K562 (cell line): Measurements from ENCODE around the gene RFNG.

ENCODE experiments used
- ATF7 ChIP-seq: fragments of 450-650 bp; IDR thresholded peaks from 2 replicates; pipeline ENCODE4 v1.7.1; 2014; ENCODE audit warnings: mild to moderate bottlenecking, moderate library complexity
- CEBPB ChIP-seq: fragments of 450-650 bp; IDR thresholded peaks from 2 replicates; pipeline ENCODE4 v1.6.1; 2016; ENCODE audit warnings: missing genetic modification characterization, missing compliant biosample characterization
- EZH2 ChIP-seq: IDR thresholded peaks from 2 replicates; pipeline ENCODE4 v1.6.1; 2012; ENCODE audit warnings: low read depth, mild to moderate bottlenecking, inconsistent platforms, low read length, borderline replicate concordance
- NR2C2 ChIP-seq, 2 experiments: fragments of 200-800 bp in 1 of 2; sonication (Bioruptor generic) in 1 of 2; sonication (generic) in 1 of 2; formaldehyde crosslinking in 1 of 2; IDR thresholded peaks; 2 replicates each; pipeline versions ENCODE4 v1.6.1 to v1.8.0; 2016 to 2022; ENCODE audit warnings: mild to moderate bottlenecking in 1 of 2, missing compliant biosample characterization in 1 of 2, missing genetic modification characterization in 1 of 2, missing genetic modification reagents in 1 of 2
- POLR2A ChIP-seq: fragments of 450-650 bp; conservative IDR thresholded peaks from 2 replicates; pipeline ENCODE4 v1.6.1; 2016
- ZNF146 ChIP-seq: IDR thresholded peaks from one replicate; pipeline ENCODE4 v1.6.1; 2018; ENCODE audit warnings: missing compliant biosample characterization; ENCODE audit not compliant: unreplicated experiment
- TF ChIP-seq, protein P1 (sequence below): fragments of 450-650 bp; IDR thresholded peaks from one replicate; pipeline ENCODE4 v1.6.1; 2018; ENCODE audit warnings: mild to moderate bottlenecking, moderate library complexity; ENCODE audit not compliant: partially characterized antibody
- TF ChIP-seq, protein P2 (sequence below): sonication (generic); formaldehyde crosslinking; IDR thresholded peaks from 2 replicates; pipeline ENCODE4 v1.8.1; 2022; ENCODE audit warnings: missing genetic modification reagents
- TF ChIP-seq, protein P3 (sequence below): fragments of 450-650 bp; formaldehyde crosslinking; IDR thresholded peaks from 2 replicates; pipeline ENCODE4 v1.4.0; 2022; ENCODE audit warnings: missing genetic modification characterization
- TF ChIP-seq, protein P4 (sequence below): fragments of 250-450 bp; sonication (Bioruptor Pico); IDR thresholded peaks from 2 replicates; pipeline ENCODE4 v1.5.0; 2021; ENCODE audit warnings: mild to moderate bottlenecking, moderate library complexity
- TF ChIP-seq, protein P5 (sequence below), 3 experiments: IDR thresholded peaks in 2 of 3; conservative IDR thresholded peaks in 1 of 3; 2 replicates each; pipeline ENCODE4 v1.5.1; 2011 to 2012; ENCODE audit warnings: low read length in 3 of 3, mild to moderate bottlenecking in 3 of 3, control low read depth in 2 of 3, improper control_type of control experiment in 1 of 3, inconsistent platforms in 1 of 3, low read depth in 1 of 3, mixed read lengths in 1 of 3, moderate library complexity in 1 of 3; ENCODE audit not compliant: insufficient read depth in 2 of 3
- TF ChIP-seq, protein P6 (sequence below): fragments of 250-450 bp; sonication (Bioruptor Pico); IDR thresholded peaks from 2 replicates; pipeline ENCODE4 v1.5.0; 2020; ENCODE audit warnings: mild to moderate bottlenecking, borderline replicate concordance

DNA sequence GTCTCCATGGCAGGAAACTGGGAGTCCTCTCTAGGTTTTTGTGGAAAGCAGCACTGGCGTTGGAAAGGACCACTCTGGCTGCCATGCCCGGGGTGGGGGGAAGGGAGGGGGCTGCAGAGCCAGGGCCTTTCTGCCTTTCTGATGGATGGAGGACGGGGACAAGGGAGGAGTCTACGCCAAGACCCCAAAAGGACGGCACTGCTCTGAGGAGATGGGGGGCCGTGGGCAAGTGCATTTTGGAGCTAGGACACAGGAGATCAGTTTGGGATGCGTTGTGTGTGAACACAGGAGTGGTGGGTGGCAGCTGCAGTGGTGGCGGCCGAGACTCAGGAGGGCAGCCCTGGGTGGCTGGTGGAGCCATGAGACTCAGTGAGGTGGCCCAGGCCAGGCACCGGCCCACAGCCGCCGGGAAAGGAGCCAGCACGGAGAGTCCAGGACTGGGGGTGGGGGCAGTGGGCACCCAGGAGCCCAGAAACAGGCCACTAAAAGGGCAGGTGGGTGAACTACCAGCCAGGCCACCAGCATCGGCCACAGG lies 31.0 kb downstream of the RFNG start:
- TF ChIP-seq ZNF146 (CRISPR knock-in tag) (no peak), NR2C2 (CRISPR knock-in tag; IDR thresholded peaks at IDR 0.05) (no peak), NR2C2 (tag; IDR thresholded peaks at IDR 0.05) (no peak), EZH2 (no peak), ATF7 (no peak), POLR2A (no peak), CEBPB (no peak)
- TF ChIP-seq, protein P1, sequence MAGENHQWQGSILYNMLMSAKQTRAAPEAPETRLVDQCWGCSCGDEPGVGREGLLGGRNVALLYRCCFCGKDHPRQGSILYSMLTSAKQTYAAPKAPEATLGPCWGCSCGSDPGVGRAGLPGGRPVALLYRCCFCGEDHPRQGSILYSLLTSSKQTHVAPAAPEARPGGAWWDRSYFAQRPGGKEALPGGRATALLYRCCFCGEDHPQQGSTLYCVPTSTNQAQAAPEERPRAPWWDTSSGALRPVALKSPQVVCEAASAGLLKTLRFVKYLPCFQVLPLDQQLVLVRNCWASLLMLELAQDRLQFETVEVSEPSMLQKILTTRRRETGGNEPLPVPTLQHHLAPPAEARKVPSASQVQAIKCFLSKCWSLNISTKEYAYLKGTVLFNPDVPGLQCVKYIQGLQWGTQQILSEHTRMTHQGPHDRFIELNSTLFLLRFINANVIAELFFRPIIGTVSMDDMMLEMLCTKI: no peak
- TF ChIP-seq, protein P2, sequence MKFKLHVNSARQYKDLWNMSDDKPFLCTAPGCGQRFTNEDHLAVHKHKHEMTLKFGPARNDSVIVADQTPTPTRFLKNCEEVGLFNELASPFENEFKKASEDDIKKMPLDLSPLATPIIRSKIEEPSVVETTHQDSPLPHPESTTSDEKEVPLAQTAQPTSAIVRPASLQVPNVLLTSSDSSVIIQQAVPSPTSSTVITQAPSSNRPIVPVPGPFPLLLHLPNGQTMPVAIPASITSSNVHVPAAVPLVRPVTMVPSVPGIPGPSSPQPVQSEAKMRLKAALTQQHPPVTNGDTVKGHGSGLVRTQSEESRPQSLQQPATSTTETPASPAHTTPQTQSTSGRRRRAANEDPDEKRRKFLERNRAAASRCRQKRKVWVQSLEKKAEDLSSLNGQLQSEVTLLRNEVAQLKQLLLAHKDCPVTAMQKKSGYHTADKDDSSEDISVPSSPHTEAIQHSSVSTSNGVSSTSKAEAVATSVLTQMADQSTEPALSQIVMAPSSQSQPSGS: no peak
- TF ChIP-seq, protein P3, sequence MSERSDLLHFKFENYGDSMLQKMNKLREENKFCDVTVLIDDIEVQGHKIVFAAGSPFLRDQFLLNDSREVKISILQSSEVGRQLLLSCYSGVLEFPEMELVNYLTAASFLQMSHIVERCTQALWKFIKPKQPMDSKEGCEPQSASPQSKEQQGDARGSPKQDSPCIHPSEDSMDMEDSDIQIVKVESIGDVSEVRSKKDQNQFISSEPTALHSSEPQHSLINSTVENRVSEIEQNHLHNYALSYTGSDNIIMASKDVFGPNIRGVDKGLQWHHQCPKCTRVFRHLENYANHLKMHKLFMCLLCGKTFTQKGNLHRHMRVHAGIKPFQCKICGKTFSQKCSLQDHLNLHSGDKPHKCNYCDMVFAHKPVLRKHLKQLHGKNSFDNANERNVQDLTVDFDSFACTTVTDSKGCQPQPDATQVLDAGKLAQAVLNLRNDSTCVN (CRISPR knock-in tag): no peak
- TF ChIP-seq, protein P4, sequence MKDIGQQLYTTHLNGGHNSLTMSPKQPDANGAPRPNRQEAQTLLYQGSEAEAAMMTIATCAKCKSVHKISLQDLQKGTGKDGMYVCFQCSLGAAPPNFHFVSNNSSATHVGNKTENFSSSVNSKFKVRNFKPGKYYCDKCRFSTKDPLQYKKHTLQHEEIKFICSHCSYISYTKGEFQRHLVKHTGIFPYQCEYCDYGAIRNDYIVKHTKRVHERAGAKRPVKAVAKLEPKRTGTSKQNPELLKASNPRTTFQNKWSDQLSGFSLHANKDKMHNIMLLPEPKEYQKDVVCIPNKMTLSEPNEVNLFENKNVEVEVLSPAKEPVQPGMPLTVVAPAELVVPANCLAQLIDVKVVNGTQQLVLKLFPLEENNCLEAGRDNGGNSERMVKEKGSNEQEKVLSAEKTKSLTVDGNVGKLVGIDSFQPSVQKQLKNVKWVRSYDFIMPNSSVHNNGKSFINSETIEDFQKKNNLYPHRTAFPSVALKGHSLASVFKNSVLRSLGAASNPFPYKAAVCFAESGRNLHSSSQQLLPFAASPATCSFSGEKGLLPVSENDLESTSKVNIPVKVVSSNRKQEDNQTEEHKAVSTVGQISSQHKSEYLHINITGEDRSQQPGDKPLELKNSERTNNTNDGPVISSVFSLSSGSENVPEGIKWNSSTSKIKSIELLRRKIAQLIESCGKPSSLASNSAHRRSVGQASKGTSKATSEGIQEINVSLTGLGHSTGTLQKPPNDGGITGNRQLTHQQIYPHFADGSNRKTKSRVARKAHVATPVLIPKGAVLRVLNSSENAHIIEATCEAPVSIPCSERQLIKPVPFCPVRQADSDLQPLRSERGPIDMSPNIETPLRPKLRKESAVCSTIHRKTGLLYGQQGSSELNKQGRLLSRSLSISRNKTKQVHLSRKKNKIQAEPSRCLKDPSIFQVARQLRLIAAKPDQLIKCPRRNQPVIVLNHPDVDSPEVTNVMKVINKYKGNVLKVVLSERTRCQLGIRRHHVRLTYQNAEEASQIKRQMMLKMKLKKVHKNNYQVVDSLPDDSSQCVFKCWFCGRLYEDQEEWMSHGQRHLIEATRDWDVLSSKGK (CRISPR knock-in tag): no peak
- TF ChIP-seq, protein P5, sequence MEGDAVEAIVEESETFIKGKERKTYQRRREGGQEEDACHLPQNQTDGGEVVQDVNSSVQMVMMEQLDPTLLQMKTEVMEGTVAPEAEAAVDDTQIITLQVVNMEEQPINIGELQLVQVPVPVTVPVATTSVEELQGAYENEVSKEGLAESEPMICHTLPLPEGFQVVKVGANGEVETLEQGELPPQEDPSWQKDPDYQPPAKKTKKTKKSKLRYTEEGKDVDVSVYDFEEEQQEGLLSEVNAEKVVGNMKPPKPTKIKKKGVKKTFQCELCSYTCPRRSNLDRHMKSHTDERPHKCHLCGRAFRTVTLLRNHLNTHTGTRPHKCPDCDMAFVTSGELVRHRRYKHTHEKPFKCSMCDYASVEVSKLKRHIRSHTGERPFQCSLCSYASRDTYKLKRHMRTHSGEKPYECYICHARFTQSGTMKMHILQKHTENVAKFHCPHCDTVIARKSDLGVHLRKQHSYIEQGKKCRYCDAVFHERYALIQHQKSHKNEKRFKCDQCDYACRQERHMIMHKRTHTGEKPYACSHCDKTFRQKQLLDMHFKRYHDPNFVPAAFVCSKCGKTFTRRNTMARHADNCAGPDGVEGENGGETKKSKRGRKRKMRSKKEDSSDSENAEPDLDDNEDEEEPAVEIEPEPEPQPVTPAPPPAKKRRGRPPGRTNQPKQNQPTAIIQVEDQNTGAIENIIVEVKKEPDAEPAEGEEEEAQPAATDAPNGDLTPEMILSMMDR (IDR thresholded peaks at IDR 0.05 in 2 of 3, conservative IDR thresholded peaks at IDR 0.05 in 1 of 3; ENCODE audit: insufficient read depth in 2 of 3, low read depth in 1 of 3, low read length in 3 of 3): no peak
- TF ChIP-seq, protein P6, sequence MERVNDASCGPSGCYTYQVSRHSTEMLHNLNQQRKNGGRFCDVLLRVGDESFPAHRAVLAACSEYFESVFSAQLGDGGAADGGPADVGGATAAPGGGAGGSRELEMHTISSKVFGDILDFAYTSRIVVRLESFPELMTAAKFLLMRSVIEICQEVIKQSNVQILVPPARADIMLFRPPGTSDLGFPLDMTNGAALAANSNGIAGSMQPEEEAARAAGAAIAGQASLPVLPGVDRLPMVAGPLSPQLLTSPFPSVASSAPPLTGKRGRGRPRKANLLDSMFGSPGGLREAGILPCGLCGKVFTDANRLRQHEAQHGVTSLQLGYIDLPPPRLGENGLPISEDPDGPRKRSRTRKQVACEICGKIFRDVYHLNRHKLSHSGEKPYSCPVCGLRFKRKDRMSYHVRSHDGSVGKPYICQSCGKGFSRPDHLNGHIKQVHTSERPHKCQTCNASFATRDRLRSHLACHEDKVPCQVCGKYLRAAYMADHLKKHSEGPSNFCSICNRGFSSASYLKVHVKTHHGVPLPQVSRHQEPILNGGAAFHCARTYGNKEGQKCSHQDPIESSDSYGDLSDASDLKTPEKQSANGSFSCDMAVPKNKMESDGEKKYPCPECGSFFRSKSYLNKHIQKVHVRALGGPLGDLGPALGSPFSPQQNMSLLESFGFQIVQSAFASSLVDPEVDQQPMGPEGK (CRISPR knock-in tag): no peak
